ENCODE measurements around the gene RBMS3.

GRCh38 chr3:29286478-29287240 lies 5.8 kb downstream of the RBMS3 start:
- TF ChIP-seq CTCF (IDR thresholded peaks at IDR 0.05) (no peak), POLR2A (IDR thresholded peaks at IDR 0.05) (no peak), POLR2AphosphoS5 (IDR thresholded peaks at IDR 0.05; ENCODE audit: insufficient read depth in 1 of 2, low read depth in 1 of 2) (no peak)

All from vagina (tissue), 2 donors.